ENCODE results near the gene GALNT11.

GALNT11 gene

GRCh38 chr7:152128741-152129461, 103.4 kb downstream of the GALNT11 start:
- TF ChIP-seq CTCF (IDR thresholded peaks at IDR 0.05; ENCODE audit: low read depth, low read length) = no peak
- H3K4me3 ChIP-seq (ENCODE audit: low read depth, low read length) = no peak overlapping the region

GRCh38 chr7:152129682-152130081, 104.2 kb downstream of the GALNT11 start:
- H3K4me3 ChIP-seq (ENCODE audit: low read depth, low read length) = no peak overlapping the region
- no peak for TF ChIP-seq CTCF (IDR thresholded peaks at IDR 0.05; ENCODE audit: low read depth, low read length)

- TF ChIP-seq CTCF (IDR thresholded peaks at IDR 0.05; ENCODE audit: low read depth, low read length) = no peak
- no peak overlapping the region for H3K4me3 ChIP-seq (ENCODE audit: low read depth, low read length)
These were observed 105.5 kb downstream of the GALNT11 start for GRCh38 chr7:152130658-152131590.

GRCh38 chr7:152131981-152132494, 106.6 kb downstream of the GALNT11 start:
- no peak overlapping the region for H3K4me3 ChIP-seq (ENCODE audit: low read depth, low read length)
- TF ChIP-seq CTCF (IDR thresholded peaks at IDR 0.05; ENCODE audit: low read depth, low read length) = no peak

- no peak for TF ChIP-seq CTCF (IDR thresholded peaks at IDR 0.05; ENCODE audit: low read depth, low read length)
- no peak overlapping the region for H3K4me3 ChIP-seq (ENCODE audit: low read depth, low read length)
These were observed 107.3 kb downstream of the GALNT11 start for GRCh38 chr7:152132812-152133211.

- no peak overlapping the region for H3K4me3 ChIP-seq (ENCODE audit: low read depth, low read length)
- TF ChIP-seq CTCF (IDR thresholded peaks at IDR 0.05; ENCODE audit: low read depth, low read length) = no peak
These were observed 108.3 kb downstream of the GALNT11 start for GRCh38 chr7:152133804-152134203.

GRCh38 chr7:152136686-152137085, 111.2 kb downstream of the GALNT11 start:
- no peak overlapping the region for H3K4me3 ChIP-seq (ENCODE audit: low read depth, low read length)
- TF ChIP-seq CTCF (IDR thresholded peaks at IDR 0.05; ENCODE audit: low read depth, low read length) = no peak

Measured in WI38 (cell line).